22Rv1 (cell line): Measurements from ENCODE around the gene SH3PXD2A.

Source experiments
- CTCF ChIP-seq: fragments of 450-650 bp; IDR thresholded peaks from 2 replicates; pipeline ENCODE4 v1.5.1; 2017; ENCODE audit warnings: mild to moderate bottlenecking
- ZFX ChIP-seq: fragments of 450-650 bp; IDR thresholded peaks from 2 replicates; pipeline ENCODE4 v1.6.1; 2017; ENCODE audit warnings: antibody characterized with exemption, borderline replicate concordance

- TF ChIP-seq CTCF = no peak
- TF ChIP-seq ZFX = no peak
Measured at GRCh38 chr10:103892181-103892580, 36.8 kb upstream of the SH3PXD2A start.
